B cell (primary cell): ENCODE data around the gene KRTAP5-7. TPM values are rescaled to one million over a fixed set of nuclear protein-coding genes. Genes with fewer than 3 reads are reported as not detected.

ENCODE experiments used
- ATAC-seq: fragments of 200-7000 bp; cut with Tn5 transposase; one replicate; pipeline ENCODE4 v1.10.0; 2021; ENCODE audit warnings: low read depth, mild to moderate bottlenecking, moderate number of reproducible peaks, moderate library complexity
- CTCF ChIA-PET: fragments of 350-600 bp; sonication (Branson Sonifier 250); formaldehyde crosslinking; loops from one replicate; lab custom pipeline; 2021; ENCODE audit warnings: antibody characterized with exemption, inconsistent platforms; lab: Charles Lee
- POLR2A ChIA-PET: fragments of 350-600 bp; sonication (Branson Sonifier 250); formaldehyde crosslinking; loops from one replicate; lab custom pipeline; 2021; ENCODE audit warnings: antibody characterized with exemption; lab: Charles Lee
- DNase-seq: peaks from one replicate; pipeline ENCODE4 v3.0.0; 2013
- H2AFZ ChIP-seq: 2 replicates; pipeline ENCODE4 v1.6.1; 2012; ENCODE audit warnings: mild to moderate bottlenecking, low read depth, low read length; ENCODE audit not compliant: insufficient read depth, poor library complexity, severe bottlenecking
- H3K27ac ChIP-seq, 2 donors: 1 replicate in 1 of 2; 2 replicates in 1 of 2; pipeline ENCODE4 v1.5.1; 2012 to 2013; ENCODE audit warnings: low read length in 2 of 2, mild to moderate bottlenecking in 2 of 2, moderate library complexity in 1 of 2
- H3K27me3 ChIP-seq, 4 experiments: fragments of 200-600 bp in 1 of 4; sonication (generic) in 1 of 4; replicated peaks in 1 of 4; 1 replicate in 2 of 4; 2 replicates in 2 of 4; pipeline versions ENCODE4 v1.6.1 to v1.7.0; 2013 to 2016; ENCODE audit warnings: low read length in 3 of 4, mild to moderate bottlenecking in 2 of 4, mixed read lengths in 1 of 4, moderate library complexity in 1 of 4; ENCODE audit not compliant: insufficient read depth in 4 of 4, control insufficient read depth in 3 of 4; ENCODE audit errors: control extremely low read depth in 1 of 4
- H3K36me3 ChIP-seq, 2 experiments: replicated peaks in 1 of 2; 1 replicate in 1 of 2; 2 replicates in 1 of 2; pipeline versions ENCODE4 v1.6.1 to v1.7.1; 2013; ENCODE audit warnings: low read length in 1 of 2; ENCODE audit not compliant: insufficient read depth in 2 of 2, control insufficient read depth in 1 of 2; ENCODE audit errors: control extremely low read depth in 1 of 2, extremely low read depth in 1 of 2
- H3K4me1 ChIP-seq, 2 donors: fragments of 200-600 bp in 1 of 2; sonication (generic) in 1 of 2; 1 replicate in 1 of 2; 2 replicates in 1 of 2; pipeline versions ENCODE4 v1.5.1 to v1.6.1; 2013 to 2017; ENCODE audit warnings: low read length in 2 of 2; ENCODE audit not compliant: control insufficient read depth in 2 of 2, insufficient read depth in 2 of 2
- H3K4me2 ChIP-seq: replicated peaks from 2 replicates; pipeline ENCODE3; 2012; ENCODE audit warnings: mild to moderate bottlenecking, low read depth, low read length; ENCODE audit not compliant: poor library complexity, severe bottlenecking
- H3K4me3 ChIP-seq, 5 experiments: fragments of 200-600 bp in 1 of 5; sonication (generic) in 1 of 5; 1 replicate in 3 of 5; 2 replicates in 2 of 5; pipeline versions ENCODE4 v1.5.1 to v1.7.0; 2011 to 2016; ENCODE audit warnings: low read length in 4 of 5, mild to moderate bottlenecking in 4 of 5, low read depth in 2 of 5, control low read depth in 1 of 5, moderate library complexity in 1 of 5; ENCODE audit not compliant: insufficient read depth in 1 of 5; ENCODE audit errors: control extremely low read depth in 1 of 5, extremely low read depth in 1 of 5
- H3K79me2 ChIP-seq: fragments of 200-600 bp; sonication (generic); one replicate; pipeline ENCODE4 v1.6.0; 2016; ENCODE audit warnings: low read length; ENCODE audit not compliant: control insufficient read depth, insufficient read depth
- H3K9ac ChIP-seq: fragments of 200-600 bp; sonication (generic); 2 replicates; pipeline ENCODE4 v1.6.1; 2017; ENCODE audit warnings: mild to moderate bottlenecking, low read length, moderate library complexity
- H3K9me3 ChIP-seq, 3 donors: one replicate each; pipeline versions ENCODE4 v1.6.1 to v1.7.1; 2013; ENCODE audit warnings: low read length in 2 of 3; ENCODE audit not compliant: control insufficient read depth in 2 of 3, insufficient read depth in 1 of 3; ENCODE audit errors: control extremely low read depth in 1 of 3
- H4K20me1 ChIP-seq: 2 replicates; pipeline ENCODE4 v1.6.0; 2012; ENCODE audit warnings: mild to moderate bottlenecking, low read length; ENCODE audit not compliant: insufficient read depth, control insufficient read depth, poor library complexity, severe bottlenecking
- H3K27ac Mint-ChIP-seq: one replicate; pipeline ENCODE4 v1.8.0; 2021; ENCODE audit warnings: mixed read lengths
- H3K27me3 Mint-ChIP-seq: one replicate; pipeline ENCODE4 v1.8.0; 2021; ENCODE audit warnings: mixed read lengths
- H3K4me1 Mint-ChIP-seq: one replicate; pipeline ENCODE4 v1.8.0; 2021; ENCODE audit warnings: mixed read lengths
- H3K4me3 Mint-ChIP-seq: one replicate; pipeline ENCODE4 v1.8.0; 2021; ENCODE audit warnings: mixed read lengths
- H3K9me3 Mint-ChIP-seq: one replicate; pipeline ENCODE4 v1.8.0; 2022; ENCODE audit warnings: mixed read lengths; ENCODE audit not compliant: insufficient read depth
- CTCF ChIP-seq: fragments of 200-600 bp; IDR thresholded peaks from one replicate; pipeline ENCODE4 v1.8.0; 2022; ENCODE audit warnings: antibody characterized with exemption, mild to moderate bottlenecking
- EZH2 ChIP-seq: IDR thresholded peaks from 2 replicates; pipeline ENCODE4 v1.6.1; 2012; ENCODE audit warnings: borderline replicate concordance, low read depth, mild to moderate bottlenecking, moderate library complexity, low read length; ENCODE audit not compliant: insufficient read depth, poor library complexity, severe bottlenecking
- WGBS: methylation state at CpG from one replicate; pipeline ENCODE4 v1.1.5; 2013; ENCODE audit warnings: missing lambda C conversion rate; ENCODE audit not compliant: insufficient coverage; 5-methylcytosine and 5-hydroxymethylcytosine counted together
- intact Hi-C: fragments of 100-400 bp; cut with micrococcal nuclease; formaldehyde crosslinking; loops from one replicate; pipeline ENCODE4 v1.10.0; 2022
- polyA plus RNA-seq: library from polyadenylated mRNA; depleted of rRNA; stranded (reverse); fragments of >200 nt; gene quantifications from 2 replicates; pipeline ENCODE4 v1.2.3, GENCODE V29; 2012
- total RNA-seq, 2 donors: library from RNA; stranded (reverse); fragments of 120-200 nt in 1 of 2; gene quantifications; 1 replicate in 1 of 2; 2 replicates in 1 of 2; pipeline versions ENCODE4 v1.2.3 to v1.2.4, GENCODE V29; 2013 to 2022

Gene KRTAP5-7
- total and polyA plus RNA-seq, 2 donors (not counting 1 experiment from before 2014, with no cell fraction given) = 0.10 to 0.59 TPM

DNA sequence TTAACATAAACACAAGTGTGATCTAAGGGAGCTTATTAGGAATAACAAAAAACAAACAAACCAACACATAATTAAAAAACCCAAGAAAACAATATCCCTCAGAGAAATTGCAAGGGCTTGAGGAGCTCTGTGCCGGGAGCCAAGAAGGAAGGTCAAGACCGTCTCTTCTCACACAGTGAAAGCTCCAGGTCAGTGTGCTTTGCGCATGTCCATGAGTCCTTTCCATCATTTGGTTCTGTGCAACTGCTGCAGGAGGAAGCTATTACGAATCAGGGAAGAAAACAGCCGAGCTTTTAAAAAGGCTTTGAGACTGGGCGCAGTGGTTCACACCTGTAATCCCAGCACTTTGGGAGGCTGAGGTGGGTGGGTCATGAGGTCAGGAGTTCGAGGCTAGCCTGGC, 15.3 kb downstream of the KRTAP5-7 start:
- Mint-ChIP-seq H3K27me3 (peaks cover 7% of the 10 kb centered on the region), H3K9me3 (peaks cover 6% of the 10 kb centered on the region), H3K4me1 (peaks cover 19% of the 10 kb centered on the region), H3K4me3 (no peak overlapping the region), H3K27ac (no peak overlapping the region)
- Histone ChIP-seq H3K9me3 (peaks cover 0 to 25% (median 0%) of the 10 kb centered on the region in 3 donors), H3K27ac (no peak overlapping the region), H3K9ac (no peak overlapping the region), H3K4me2 (no peak overlapping the region), H3K4me3 (no peak overlapping the region), H3K4me1 (peaks cover 3 to 10% of the 10 kb centered on the region in 2 donors), H3K79me2 (no peaks in the 10 kb centered on the region), H3K36me3 (no peaks in the 10 kb centered on the region), H3K27me3 (peaks cover 0 to 3% (median 0%) of the 10 kb centered on the region in 4 experiments), H2AFZ (no peak overlapping the region), H4K20me1 (no peaks in the 10 kb centered on the region)
- ChIA-PET POLR2A (no interaction called here), CTCF (no interaction called here)
- DNase-seq (no peak), ATAC-seq (no peak)
- WGBS = 100% methylated on average over 5 of the region's 7 CpGs
- TF ChIP-seq CTCF = no peak
- TF ChIP-seq EZH2 = no peak
- intact Hi-C loops = no loop called here

GRCh38 chr11:71542879-71543777, 16.1 kb downstream of the KRTAP5-7 start:
- Mint-ChIP-seq H3K4me3 (peak overlapping the region; percentile 29), H3K9me3 (peaks cover 6% of the 10 kb centered on the region), H3K27me3 (peaks cover 7% of the 10 kb centered on the region), H3K4me1 (peaks cover 19% of the 10 kb centered on the region), H3K27ac (no peak overlapping the region)
- TF ChIP-seq CTCF = no peak
- H3K27ac ChIP-seq = no peak overlapping the region
- H2AFZ ChIP-seq = no peak overlapping the region
- ChIA-PET POLR2A (no interaction called here), CTCF (no interaction called here)
- WGBS = 70% methylated on average over 14 of the region's 15 CpGs
- H3K9me3 ChIP-seq = peaks cover 0 to 25% (median 0%) of the 10 kb centered on the region in 3 donors
- no peak overlapping the region for H3K9ac ChIP-seq
- no peaks in the 10 kb centered on the region for H4K20me1 ChIP-seq
- peaks cover 3 to 10% of the 10 kb centered on the region in 2 donors for H3K4me1 ChIP-seq
- H3K36me3 ChIP-seq = no peaks in the 10 kb centered on the region
- intact Hi-C loops = no loop called here
- no peaks in the 10 kb centered on the region for H3K79me2 ChIP-seq
- no peak overlapping the region for H3K4me3 ChIP-seq
- H3K27me3 ChIP-seq = peaks cover 0 to 3% (median 0%) of the 10 kb centered on the region in 4 experiments
- no peak overlapping the region for H3K4me2 ChIP-seq
- ATAC-seq = no peak
- no peak for DNase-seq
